HG03064 (cell line): Measurements from ENCODE around the gene CKMT2.

Experiments
- ATAC-seq: cut with Tn5 transposase; IDR thresholded peaks from one replicate; pipeline ENCODE4 v1.9.1; 2021; ENCODE audit warnings: low read depth; ENCODE audit not compliant: unreplicated experiment

The CKMT2 gene

DNA sequence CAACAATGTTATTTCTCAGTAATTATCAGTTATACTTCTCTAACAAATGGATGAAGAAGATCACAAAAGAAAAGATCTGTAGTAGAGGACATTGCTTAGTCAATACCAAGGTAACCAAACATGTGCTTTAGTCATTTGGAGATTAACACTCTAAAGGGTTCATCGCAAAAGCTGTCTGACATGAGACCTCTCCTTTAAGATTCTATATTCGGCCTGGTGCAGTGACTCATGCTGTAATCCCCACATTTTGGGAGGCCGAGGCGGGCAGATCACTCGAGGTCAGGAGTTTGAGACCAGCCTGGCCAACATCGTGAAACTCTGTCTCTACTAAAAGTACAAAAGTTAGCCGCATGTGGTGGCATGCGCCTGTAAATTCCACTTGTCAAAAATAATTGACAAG lies 18.3 kb upstream of the CKMT2 start:
- ATAC-seq = no peak

DNA sequence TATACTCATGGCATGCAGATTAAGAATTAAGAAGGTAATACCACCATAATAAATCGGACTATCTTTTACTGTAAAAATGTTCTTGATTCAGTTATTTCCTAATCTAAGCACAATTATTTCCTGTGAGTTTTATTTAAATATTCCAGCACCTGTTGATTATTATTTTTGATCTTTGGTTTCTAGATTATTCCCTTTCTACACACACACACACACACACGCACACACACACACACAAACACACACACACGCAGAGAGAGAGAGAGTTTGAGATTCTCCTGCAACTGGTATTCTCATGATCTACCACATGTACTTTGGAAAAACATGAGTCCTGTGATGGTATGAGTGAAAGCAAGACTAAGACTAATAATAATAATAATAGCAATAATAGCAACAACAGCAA lies 17.0 kb upstream of the CKMT2 start:
- ATAC-seq = no peak

DNA sequence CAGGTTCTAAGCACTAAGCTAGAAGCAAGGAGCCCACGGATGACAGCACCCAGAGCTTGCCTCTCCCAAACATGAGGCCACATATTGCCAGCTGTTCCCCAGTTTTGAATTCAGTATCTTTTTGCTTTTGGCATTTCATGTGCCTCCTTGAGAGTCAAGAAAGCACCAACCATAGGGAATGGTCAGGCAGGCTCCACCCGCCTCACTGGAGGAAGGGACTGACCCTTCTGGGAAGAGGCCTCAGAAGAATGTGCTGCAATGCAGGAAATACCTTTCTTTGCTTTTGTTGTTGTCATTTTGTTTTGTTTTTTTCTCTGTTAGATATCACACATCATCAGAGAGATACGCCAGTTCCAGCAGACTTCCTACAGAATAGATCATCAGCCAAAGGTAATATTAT lies 13.7 kb upstream of the CKMT2 start:
- ATAC-seq = no peak

DNA sequence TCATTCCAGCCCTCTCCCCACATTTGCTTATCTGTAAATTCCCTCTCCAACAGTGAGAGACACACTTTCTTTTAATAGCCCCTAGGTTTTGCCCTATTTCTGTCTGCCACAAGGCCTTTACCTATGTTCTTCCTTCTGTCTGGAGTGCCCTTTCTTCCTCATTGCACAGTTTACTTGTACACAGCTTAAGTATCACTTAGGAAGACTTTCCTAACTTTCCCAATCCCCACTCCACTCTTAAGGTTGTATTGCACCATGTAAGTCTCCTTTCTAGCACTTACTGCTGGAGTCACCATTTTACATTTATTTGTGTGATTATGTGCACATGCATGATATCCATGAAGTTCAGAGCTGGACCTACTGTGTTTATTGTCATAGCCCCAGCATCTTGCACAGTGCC lies 10.8 kb upstream of the CKMT2 start:
- no peak for ATAC-seq

DNA sequence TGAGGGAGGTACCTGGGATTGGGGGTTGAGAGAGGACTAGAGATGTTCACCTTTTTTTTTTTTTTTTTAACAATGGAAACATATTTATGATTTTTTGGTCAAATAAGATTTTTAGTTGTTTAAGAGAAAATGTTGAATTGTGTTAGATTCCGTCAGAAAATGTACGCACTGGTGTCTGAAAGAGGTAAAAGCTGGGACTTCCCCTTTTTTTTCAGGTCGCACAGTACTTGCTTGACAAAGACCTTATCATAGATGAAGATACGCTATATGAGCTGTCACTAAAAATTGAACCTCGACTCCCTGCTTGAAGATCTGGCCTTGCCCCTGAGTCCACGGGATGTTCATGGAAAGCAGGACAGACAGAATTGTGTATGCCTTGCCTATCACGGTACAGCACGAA lies 7.7 kb upstream of the CKMT2 start:
- ATAC-seq = no peak

DNA sequence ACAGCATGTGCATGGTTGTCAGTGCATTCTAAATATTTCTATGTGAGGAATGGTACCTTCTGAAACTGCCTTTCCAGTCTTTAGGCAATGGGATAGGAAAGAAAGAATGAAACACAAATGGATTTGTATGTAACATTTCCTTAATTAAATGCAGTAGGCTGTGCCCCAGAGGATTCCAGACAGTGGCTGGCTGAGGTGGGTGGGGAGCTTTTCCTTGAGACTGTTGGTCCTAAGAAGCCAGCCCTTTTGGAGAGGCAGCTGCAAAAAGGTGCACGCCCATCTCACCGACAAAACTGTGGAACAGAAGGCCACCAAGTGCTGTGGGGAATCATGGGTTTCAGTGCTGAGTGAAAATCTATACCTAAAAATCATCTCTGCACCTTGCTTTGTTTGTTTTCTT lies 6.8 kb upstream of the CKMT2 start:
- no peak for ATAC-seq

DNA sequence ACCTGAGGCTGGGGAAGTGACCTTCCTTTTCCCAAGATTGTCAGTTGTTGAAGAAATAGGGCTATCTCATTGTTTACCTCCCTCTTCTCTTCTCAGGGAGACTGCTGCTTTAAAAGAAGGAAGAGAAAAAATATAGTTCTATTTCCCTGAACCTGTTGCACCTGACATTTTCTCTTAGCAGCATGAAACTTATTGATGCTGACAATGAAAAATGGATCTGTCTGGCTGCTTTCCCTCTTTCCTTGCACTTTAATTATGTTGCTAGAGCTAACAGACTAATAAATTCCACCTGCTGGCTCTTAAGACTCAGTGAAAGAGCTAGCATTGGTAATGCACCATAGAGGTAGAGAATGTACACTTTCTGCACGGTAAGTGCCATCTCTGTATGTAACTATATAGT lies 6.2 kb upstream of the CKMT2 start:
- no peak for ATAC-seq

DNA sequence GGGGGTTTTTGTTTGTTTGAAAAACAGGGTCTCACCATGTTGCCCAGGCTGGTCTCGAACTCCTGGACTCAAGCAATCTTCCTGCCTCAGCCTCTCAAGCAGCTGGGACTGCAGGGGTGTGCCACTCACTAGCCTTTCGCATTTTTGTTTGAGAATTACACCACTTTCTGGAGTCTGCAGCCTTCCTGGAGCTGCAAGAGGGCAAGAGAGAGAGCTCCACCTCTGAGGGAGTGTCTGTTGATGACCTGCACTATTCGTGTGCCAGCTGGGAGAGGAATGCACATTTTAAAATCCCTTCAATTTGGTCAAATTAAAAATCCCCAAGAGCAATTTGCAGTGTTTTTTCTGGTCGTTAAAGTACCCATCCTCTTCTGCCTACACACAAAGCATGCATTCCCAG lies 5.0 kb upstream of the CKMT2 start:
- no peak for ATAC-seq

DNA sequence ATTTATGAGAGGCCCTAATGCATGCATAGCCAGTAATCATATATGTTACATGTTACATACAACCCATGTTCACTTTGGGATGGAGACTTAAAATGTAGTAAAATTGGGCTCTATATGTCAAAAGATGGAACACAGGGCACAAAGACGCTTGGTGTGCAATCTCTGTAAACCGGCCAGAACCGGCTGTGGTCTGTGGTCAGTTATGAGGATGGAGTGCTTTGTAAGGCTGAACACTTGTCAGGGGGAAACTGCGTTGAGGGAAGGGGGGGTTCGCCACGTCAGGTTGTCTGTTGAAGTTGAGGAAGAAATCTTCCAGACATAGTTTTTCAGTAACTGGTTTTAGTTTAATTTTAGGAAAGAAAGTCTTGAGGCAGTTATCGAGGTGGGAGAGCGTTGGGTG lies 2.7 kb upstream of the CKMT2 start:
- ATAC-seq = no peak

DNA sequence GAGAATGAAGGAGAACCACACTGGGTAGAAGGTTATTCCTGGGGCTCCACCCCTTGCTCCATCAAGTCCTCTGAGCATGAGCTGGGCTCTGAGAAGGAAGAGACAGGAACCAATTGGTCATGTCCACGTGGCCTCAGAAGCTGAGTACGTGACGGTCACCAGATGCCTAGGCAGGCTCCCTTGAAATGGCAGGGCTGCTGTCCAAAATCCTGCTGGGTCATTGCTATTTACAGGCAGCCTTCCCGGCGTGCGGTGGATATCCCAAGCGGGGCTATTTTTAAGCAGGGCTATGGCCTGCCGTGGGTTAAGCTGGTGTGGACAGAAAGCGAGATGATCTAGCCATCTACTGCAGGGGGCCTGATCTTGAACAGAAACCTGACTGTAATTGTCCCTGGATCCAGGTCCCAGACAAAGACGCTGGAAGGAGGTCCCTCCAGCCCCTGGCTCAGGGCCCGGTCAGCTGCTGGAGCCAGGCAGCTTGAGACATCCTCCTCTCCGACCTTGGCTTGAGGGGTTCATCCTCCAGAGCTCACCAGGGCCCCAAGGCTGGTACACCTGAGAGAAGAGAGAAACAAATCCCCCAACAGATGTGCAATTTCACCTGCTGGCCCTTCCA lies 550 bp upstream of the CKMT2 start:
- no peak for ATAC-seq

DNA sequence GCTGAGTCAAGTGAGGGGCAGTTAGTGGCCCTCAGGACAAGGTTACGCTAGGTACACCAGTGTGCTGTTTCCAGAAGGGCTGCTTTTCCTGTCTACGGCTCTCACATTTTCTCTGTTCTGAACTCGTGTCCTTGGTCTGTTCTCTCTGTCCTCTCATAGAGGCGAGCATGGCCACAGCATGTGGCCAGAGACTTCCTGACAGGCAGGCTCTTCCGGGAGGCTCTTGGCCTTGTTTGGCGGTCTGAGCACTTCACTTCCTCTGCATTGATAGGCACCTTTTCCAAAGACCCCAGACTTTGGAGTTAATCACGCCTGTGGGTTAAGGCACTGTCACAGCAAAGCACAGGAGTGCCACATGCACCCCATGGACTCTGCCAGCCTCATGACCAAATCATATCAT lies 1.2 kb downstream of the CKMT2 start:
- no peak for ATAC-seq

DNA sequence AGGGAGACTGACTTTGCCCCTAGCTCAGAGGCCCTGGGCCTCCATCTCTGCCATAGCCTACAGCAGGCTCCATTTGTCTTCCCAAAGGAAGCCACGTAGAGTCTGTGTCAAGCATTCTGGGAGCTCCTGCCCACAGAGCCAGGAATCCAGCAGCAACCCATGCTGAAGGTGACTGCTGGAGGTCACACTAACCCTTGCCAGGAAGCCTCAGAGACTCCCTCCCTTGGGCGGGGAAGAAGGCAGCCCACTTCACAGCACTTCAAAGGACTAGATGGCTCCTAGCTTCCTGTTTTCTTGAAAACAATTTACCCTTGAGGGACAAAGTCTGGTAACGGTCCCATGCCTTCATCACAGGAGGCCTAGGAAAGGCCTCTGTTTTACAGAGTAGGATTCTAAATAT lies 1.7 kb downstream of the CKMT2 start:
- ATAC-seq = no peak

DNA sequence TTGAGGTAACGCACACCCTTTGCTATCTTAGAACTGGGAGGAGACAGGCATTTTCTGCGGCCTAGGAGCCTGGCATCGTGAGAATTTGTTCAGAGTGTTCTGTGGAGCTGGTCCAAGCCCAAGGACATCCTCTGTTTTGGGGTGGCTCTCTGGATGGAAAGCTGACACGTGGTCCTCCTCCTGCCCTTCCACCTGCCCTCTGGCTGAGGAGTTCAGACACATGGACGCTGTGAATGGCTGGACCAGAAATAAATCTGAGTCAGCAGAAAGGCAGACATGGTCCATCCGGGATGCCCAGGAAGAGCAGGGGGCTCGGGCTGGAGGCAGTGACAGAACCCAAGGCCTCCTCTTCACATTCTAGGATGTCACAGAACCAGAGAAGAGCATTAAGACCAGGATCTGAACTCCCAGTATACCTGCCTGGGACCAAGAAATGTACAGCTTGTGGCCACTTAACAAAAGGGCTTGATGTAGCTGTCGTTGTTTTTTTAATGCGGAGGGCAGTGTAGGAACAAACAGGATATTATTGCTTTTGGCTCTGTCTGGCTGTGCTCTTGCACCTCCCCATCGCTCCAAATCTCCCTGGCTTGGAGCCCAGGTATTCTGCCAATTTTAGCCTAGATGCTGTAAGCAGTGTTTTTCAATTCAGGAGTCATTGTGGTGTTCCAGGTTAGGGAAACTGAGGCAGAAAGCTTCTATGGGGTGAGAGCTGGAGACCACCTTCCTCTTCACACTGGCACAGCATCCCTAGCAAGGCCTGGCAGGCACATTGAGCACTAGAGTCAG lies 2.4 kb downstream of the CKMT2 start:
- ATAC-seq = no peak

DNA sequence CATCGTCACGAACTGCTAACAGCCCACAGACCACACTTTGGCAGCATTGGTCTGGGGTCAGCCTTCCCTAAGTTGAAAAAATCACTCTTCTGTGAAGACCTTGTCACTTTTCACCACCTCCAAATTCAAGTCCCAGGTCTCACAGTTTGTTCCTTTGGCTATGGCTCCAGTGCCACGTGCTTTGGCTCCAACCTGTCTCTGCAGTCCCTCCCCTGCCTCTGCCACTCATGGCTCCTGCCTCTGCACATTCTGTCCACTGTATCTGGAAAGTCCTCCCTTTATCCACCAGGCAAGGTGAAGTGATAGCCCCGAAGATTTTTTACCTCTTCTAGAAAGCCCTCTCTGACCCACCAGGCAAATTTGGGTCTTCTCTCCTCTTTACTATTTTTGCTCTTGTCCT lies 5.3 kb downstream of the CKMT2 start:
- no peak for ATAC-seq

DNA sequence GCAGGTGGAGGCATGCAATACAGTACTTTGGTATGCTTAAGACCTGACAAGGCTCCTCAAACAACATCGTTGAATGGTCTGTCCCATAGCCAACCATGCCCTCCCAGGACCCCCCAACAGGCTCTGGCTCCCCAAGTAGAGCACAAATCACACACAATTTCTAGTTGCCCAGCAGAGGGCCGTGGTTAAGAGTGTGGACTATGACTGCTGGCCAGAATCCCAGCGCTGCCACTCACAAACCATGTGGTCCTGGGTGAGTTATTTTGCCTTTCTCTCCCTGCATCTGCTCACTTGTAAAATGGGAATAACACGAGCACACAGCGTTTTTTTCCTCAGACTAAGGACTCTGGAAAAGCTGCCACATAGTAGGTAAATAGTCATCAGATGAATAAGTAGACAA lies 6.5 kb downstream of the CKMT2 start:
- no peak for ATAC-seq

DNA sequence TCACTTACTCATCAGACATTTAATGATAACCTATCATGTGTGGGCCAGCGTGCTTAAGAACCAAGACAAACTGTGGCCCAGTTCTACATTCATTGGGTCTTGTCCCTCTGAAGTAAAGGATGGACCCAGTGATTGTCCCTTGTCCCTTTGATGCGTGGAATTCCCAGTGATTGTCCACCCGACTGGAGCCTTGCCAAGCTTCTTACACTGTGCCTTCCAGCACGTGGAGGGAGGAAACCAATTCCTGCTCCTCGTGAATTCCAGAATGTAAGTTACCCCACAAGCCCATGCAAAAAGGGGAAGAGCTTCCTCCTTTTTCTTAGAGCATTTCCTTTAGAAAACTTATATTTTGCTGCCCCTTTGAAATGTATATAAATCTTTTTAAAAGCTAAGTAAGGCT lies 7.9 kb downstream of the CKMT2 start:
- ATAC-seq = no peak

DNA sequence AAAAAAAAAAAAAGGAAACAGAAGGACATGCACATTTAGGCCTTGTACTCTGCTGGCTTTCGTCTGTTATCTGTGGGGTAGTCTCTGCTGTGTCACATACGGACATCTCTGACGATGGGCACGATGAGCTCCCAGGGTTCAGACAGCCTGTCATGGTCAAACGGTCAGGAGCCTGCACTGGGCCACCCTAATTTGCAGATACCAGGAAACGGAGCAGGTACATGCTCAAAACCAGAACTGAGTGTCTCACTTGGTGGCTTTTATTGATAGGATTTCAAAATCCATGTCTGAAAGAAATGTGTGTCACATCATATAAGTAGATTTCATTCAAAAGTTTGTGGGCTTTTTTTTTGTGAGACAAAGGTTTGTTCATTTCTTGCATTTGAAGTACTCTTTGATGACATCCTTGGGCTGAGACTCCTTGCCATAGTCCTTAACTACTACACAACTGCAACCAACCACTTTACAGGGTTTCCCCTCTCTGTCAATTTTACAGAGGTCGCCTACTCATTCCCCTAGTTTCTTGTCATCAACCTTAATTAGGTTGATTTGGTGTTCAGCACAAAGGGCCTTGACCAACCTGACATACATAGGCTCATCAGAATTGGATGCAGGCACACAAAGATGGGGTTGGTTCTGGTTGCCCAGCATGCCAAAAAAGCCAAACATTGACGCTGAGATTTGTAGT lies 9.0 kb downstream of the CKMT2 start:
- no peak for ATAC-seq

DNA sequence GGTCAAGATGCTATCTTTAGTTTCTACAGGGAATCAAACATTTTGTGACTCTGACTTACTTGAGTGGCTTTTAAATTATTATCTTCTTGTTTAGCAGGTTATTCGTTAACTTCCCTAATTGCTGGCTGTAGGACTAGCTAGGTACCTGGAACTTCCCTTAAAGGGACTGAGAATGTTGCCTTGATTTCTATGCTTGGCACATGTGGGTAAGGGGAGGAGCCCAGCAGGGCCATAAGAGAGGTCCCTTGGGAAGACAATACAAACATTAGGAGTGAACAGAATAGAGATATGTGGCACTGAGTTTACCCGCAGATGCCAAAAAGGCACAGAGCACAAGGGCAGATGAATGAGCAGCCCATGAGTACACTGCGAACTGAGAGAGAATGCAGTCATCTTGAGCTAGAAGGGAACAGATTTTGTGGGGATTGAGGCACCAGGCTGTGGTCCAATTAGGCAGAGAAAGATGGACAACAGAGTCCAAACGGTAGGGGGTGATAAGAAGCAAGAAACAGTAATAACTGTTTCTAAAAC lies 9.8 kb downstream of the CKMT2 start:
- ATAC-seq = no peak

DNA sequence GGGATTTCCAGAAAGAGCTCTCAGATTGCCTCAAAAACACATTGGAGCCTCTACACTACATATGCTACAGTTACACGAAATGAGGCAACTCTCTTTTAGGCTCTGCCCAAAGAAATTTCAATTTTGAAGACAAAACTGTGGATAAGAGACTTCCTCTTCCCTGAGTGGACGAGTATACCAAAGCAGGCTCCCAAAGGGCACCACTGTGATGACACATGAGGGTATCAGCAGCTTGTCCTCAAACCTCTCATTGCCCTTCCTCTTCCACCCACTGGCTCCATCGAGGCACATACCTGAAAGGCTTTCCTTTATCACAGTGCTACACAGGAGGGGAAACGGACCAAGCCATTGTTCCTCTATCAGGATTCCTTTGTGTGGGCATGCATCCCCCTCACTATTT lies 11.3 kb downstream of the CKMT2 start:
- ATAC-seq = no peak

DNA sequence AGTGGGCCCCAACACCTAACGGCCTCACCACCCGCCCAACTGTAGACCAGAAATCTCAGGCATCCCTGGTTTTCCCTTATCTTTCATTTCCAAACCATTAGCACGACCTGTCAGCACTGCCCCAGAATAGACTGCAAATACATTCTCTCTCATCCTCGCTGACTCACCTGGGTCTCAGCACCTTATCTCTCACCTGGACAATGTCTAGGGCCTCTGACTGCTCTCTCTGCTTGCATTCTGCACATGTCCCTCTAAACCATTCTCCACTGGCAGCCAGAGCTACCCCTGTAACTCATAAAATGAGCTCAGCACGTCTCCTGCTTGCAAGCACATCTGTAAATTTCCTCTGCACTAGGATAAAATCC lies 12.7 kb downstream of the CKMT2 start:
- no peak for ATAC-seq

DNA sequence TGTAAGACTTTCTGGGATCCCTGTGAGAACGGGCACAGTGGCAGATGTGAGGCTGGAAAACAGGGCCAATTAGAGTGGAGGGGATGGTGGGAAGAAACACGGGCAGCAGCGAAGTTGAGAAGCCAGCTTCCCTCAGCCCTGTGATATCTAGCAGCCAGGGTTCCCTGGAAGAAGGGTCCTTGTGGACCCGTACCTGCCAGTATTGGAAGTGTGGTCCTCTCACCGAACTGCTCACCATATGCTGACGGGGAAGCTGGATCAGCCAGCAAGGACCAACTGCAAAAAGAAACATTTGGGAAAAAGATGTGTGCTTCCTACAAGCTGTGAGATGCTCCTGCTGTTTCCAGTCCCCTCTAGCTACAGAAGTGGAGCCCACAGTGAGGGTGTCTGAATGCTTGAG lies 13.6 kb downstream of the CKMT2 start:
- ATAC-seq = no peak

DNA sequence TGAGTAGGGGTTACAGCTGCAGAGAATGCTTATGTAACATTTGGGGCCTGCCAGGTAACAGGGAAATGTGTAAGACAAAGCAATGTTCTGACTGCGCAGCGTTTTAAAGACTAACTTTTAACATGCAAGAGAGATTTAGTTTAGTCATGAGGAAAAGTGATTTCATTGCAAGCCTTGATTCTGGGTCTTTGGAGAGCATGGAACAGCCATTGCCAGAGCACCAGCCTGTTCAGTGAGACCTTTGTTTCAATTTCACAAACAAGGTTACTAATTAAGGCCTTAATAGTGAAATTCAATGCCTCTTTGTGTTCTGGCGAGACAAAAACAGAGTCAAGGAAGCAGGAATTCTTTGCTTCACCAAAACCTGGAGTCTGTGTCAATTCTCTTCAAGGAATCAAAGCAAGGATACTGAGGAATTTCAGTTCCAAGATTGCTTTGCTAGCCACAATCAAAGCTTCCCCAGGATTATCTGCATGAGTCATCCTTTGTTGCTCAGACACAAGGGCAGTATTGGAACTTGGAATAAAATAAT lies 14.4 kb downstream of the CKMT2 start:
- ATAC-seq = no peak
